ENCODE results near the gene IDS.

GRCh38 chrX:149540621-149541520, 35.8 kb upstream of the IDS start, which contains the start of gene EOLA1:
- TF ChIP-seq CTCF (IDR thresholded peaks at IDR 0.05) (no peak), EP300 (IDR thresholded peaks at IDR 0.05) (peak; percentile 86), POLR2AphosphoS5 (IDR thresholded peaks at IDR 0.05) (peak; percentile 87 to 90 (median 88))

Data from stomach (tissue), 4 donors.